ENCODE results near the gene GAP43. TPM values are rescaled to one million over a fixed set of nuclear protein-coding genes. Genes with fewer than 3 reads are reported as not detected.

GAP43 gene
- total and polyA plus RNA-seq, 2 experiments from 2014 or later: 2.1 to 5.7 TPM

GRCh38 chr3:115651087-115651486 is 27.8 kb downstream of the GAP43 start:
- no peak for DNase-seq (ENCODE audit: low read depth in 1 of 2, low spot score in 1 of 2)
- H3K4me3 ChIP-seq: no peak overlapping the region
- no peak overlapping the region for H3K27ac ChIP-seq
- no peak for TF ChIP-seq CTCF (IDR thresholded peaks at IDR 0.05; ENCODE audit: low read depth, low read length)
- no peaks in the 10 kb centered on the region for H3K36me3 ChIP-seq
- H3K9me3 ChIP-seq (ENCODE audit: low read depth): no peaks in the 10 kb centered on the region
- peaks cover 4% of the 10 kb centered on the region for H3K4me1 ChIP-seq (ENCODE audit: low read depth)
- H3K27me3 ChIP-seq: no peaks in the 10 kb centered on the region

- H3K4me3 ChIP-seq: no peak overlapping the region
- no peaks in the 10 kb centered on the region for H3K27me3 ChIP-seq
- H3K9me3 ChIP-seq (ENCODE audit: low read depth): no peaks in the 10 kb centered on the region
- DNase-seq (ENCODE audit: low read depth in 1 of 2, low spot score in 1 of 2): no peak
- TF ChIP-seq CTCF (IDR thresholded peaks at IDR 0.05; ENCODE audit: low read depth, low read length): no peak
- H3K4me1 ChIP-seq (ENCODE audit: low read depth): peaks cover 4% of the 10 kb centered on the region
- H3K36me3 ChIP-seq: no peaks in the 10 kb centered on the region
- H3K27ac ChIP-seq: no peak overlapping the region
Measured at GRCh38 chr3:115651599-115651998, 28.3 kb downstream of the GAP43 start.

GRCh38 chr3:115652738-115653137 is 29.4 kb downstream of the GAP43 start:
- Histone ChIP-seq H3K27me3 (no peaks in the 10 kb centered on the region), H3K4me1 (ENCODE audit: low read depth) (peaks cover 6% of the 10 kb centered on the region), H3K36me3 (no peaks in the 10 kb centered on the region), H3K4me3 (no peak overlapping the region), H3K27ac (no peak overlapping the region), H3K9me3 (ENCODE audit: low read depth) (no peaks in the 10 kb centered on the region)
- TF ChIP-seq CTCF (IDR thresholded peaks at IDR 0.05; ENCODE audit: low read depth, low read length): no peak
- DNase-seq (ENCODE audit: low read depth in 1 of 2, low spot score in 1 of 2): no peak

- Histone ChIP-seq H3K4me1 (ENCODE audit: low read depth) (peaks cover 23% of the 10 kb centered on the region), H3K36me3 (no peaks in the 10 kb centered on the region), H3K27ac (no peak overlapping the region), H3K4me3 (no peak overlapping the region), H3K27me3 (no peaks in the 10 kb centered on the region), H3K9me3 (ENCODE audit: low read depth) (no peaks in the 10 kb centered on the region)
- no peak for TF ChIP-seq CTCF (IDR thresholded peaks at IDR 0.05; ENCODE audit: low read depth, low read length)
- no peak for DNase-seq (ENCODE audit: low read depth in 1 of 2, low spot score in 1 of 2)
Measured at GRCh38 chr3:115655761-115656282, 32.5 kb downstream of the GAP43 start.

GRCh38 chr3:115657168-115657567 is 33.9 kb downstream of the GAP43 start:
- H3K4me1 ChIP-seq (ENCODE audit: low read depth): peaks cover 23% of the 10 kb centered on the region
- no peak for TF ChIP-seq CTCF (IDR thresholded peaks at IDR 0.05; ENCODE audit: low read depth, low read length)
- no peak for DNase-seq (ENCODE audit: low read depth in 1 of 2, low spot score in 1 of 2)
- H3K4me3 ChIP-seq: no peak overlapping the region
- H3K9me3 ChIP-seq (ENCODE audit: low read depth): no peaks in the 10 kb centered on the region
- no peaks in the 10 kb centered on the region for H3K36me3 ChIP-seq
- H3K27ac ChIP-seq: no peak overlapping the region
- H3K27me3 ChIP-seq: no peaks in the 10 kb centered on the region

- H3K9me3 ChIP-seq (ENCODE audit: low read depth): no peaks in the 10 kb centered on the region
- H3K36me3 ChIP-seq: no peaks in the 10 kb centered on the region
- no peaks in the 10 kb centered on the region for H3K27me3 ChIP-seq
- peak overlapping the region; percentile 54 for H3K4me3 ChIP-seq
- DNase-seq (ENCODE audit: low read depth in 1 of 2, low spot score in 1 of 2): no peak
- TF ChIP-seq CTCF (IDR thresholded peaks at IDR 0.05; ENCODE audit: low read depth, low read length): no peak
- peaks cover 23% of the 10 kb centered on the region for H3K4me1 ChIP-seq (ENCODE audit: low read depth)
- peak overlapping the region; percentile 78 for H3K27ac ChIP-seq
Measured at GRCh38 chr3:115658032-115658336, 34.7 kb downstream of the GAP43 start.
